Pancreas (tissue), 10 donors: ENCODE data around the gene SOX4. TPM values are rescaled to one million over a fixed set of nuclear protein-coding genes. Genes with fewer than 3 reads are reported as not detected.
"Not testable (repeated sequence)": the region's sequence is repeated elsewhere in the genome, so short reads cannot be mapped to it uniquely, and the experiment has no call there.

Experiments used
- ATAC-seq, 4 donors: fragments of 200-7000 bp; cut with Tn5 transposase; one replicate each; pipeline versions ENCODE4 v1.8.0 to v1.9.1; 2020; ENCODE audit warnings: mild to moderate bottlenecking in 4 of 4, moderate library complexity in 4 of 4
- DNase-seq, 6 donors: peaks; one replicate each; pipeline ENCODE4 v3.0.0-alpha.2; 2020
- FAIRE-seq: peaks from 2 replicates; lab custom pipeline; 2012; peaks lifted over from hg19 to GRCh38; lab: Jason Lieb, UNC
- H3K27ac ChIP-seq, 4 donors: fragments of 200-600 bp; sonication (generic); 1 replicate in 3 of 4; 2 replicates in 1 of 4; pipeline versions ENCODE4 v1.5.0 to v1.8.0; 2020
- H3K27me3 ChIP-seq, 4 donors: fragments of 200-600 bp; one replicate each; pipeline ENCODE4 v1.8.0; 2021
- H3K36me3 ChIP-seq, 3 donors: fragments of 200-600 bp; sonication (generic) in 1 of 3; one replicate each; pipeline versions ENCODE4 v1.5.0 to v1.8.0; 2020 to 2021
- H3K4me1 ChIP-seq, 3 donors: fragments of 200-600 bp; one replicate each; pipeline ENCODE4 v1.8.0; 2021
- H3K4me3 ChIP-seq, 4 donors: fragments of 200-600 bp; sonication (generic) in 2 of 4; one replicate each; pipeline versions ENCODE4 v1.5.0 to v1.8.0; 2020 to 2021
- H3K9me3 ChIP-seq, 4 donors: fragments of 200-600 bp; one replicate each; pipeline ENCODE4 v1.8.0; 2021
- CTCF ChIP-seq, 4 donors: fragments of 200-600 bp; sonication (generic) in 3 of 4; IDR thresholded peaks; one replicate each; pipeline versions ENCODE4 v1.5.0 to v1.8.0; 2021; ENCODE audit warnings: antibody characterized with exemption in 4 of 4
- WGBS, 2 donors: extraction: QIAGEN DNeasy Blood & Tissue Kit; methylation state at CpG; one replicate each; pipeline ENCODE4 v1.1.7; 2013; 5-methylcytosine and 5-hydroxymethylcytosine counted together
- intact Hi-C, 3 donors: fragments of 100-400 bp; cut with DNase I; formaldehyde crosslinking; loops; one replicate each; pipeline versions ENCODE4 v1.11.1 to v1.14.2; 2022
- polyA plus RNA-seq, 2 donors: library from polyadenylated mRNA; stranded (reverse); fragments of 200-250 nt; gene quantifications; one replicate each; pipeline ENCODE4 v1.2.3, GENCODE V29; 2013
- total RNA-seq, 6 donors: library from RNA; stranded (reverse); fragmentation: NEBNext Ultra II Directional in 4 of 6; extraction: Animal tissue kit (Norgen Biotek cat#: 25700) in 4 of 6; gene quantifications; one replicate each; pipeline versions ENCODE4 v1.2.1 to v1.2.4, GENCODE V29; 2021 to 2023
- donor health status: healthy with polysubstance abuse.
- donor health status: DM: no; HTN: no; CAD: no; lungs with moderate emphysema.
- donor health status: DM: no; HTN: no; CAD: no.
- donor health status: control.
- donor health status: control.
- donor health status: Bipolar disorder and iron deficiency.
- donor health status: DM: yes; HTN: yes; CAD: no.
- donor health status: DM: no; HTN: no; CAD: no.
- donor health status: DM: no; HTN: no; CAD: no.
- donor health status: DM: yes; HTN: yes; CAD: no.

The SOX4 gene
- total RNA-seq: 10 to 100 TPM in 5 of 6 donors, 1 to 10 TPM in 1; 9.7 to 61.9 (median 13.3) TPM
- 1 to 10 TPM; 4.7 to 8.7 TPM for polyA plus RNA-seq

GRCh38 chr6:21593412-21593926 is at the start of gene SOX4:
Gene SOX4 (plus strand): TSS chr6:21593751. CDS start chr6:21594535, 784 bp downstream.
- FAIRE-seq: peak; percentile 95
- intact Hi-C loops: loop anchor here in 1 of 3 donors (5.0 kb wide), 1 partner anchor 1026 kb away; no protein-coding TSS in a partner anchor
- H3K36me3 ChIP-seq: no peaks in the 10 kb centered on the region
- DNase-seq: peak; percentile 87 to 97 (median 92)
- peak within 1 kb of the TSS; percentile 62 to 74 (median 70) for H3K4me3 ChIP-seq
- H3K4me1 ChIP-seq: peaks cover 0 to 4% (median 3%) of the 10 kb centered on the region in 3 donors
- H3K27me3 ChIP-seq: no peaks in the 10 kb centered on the region
- 0% methylated on average over 19 of the region's 19 CpGs for WGBS, 2 donors
- no peak for TF ChIP-seq CTCF (IDR thresholded peaks at IDR 0.05)
- peak; percentile 69 to 79 (median 74) for ATAC-seq
- no peaks in the 10 kb centered on the region for H3K9me3 ChIP-seq
- peak within 1 kb of the TSS; percentile 77 to 95 (median 89) for H3K27ac ChIP-seq

- H3K9me3 ChIP-seq, H3K27ac ChIP-seq, H3K36me3 ChIP-seq, intact Hi-C loops, H3K4me3 ChIP-seq, ATAC-seq, H3K27me3 ChIP-seq, FAIRE-seq: not testable (repeated sequence)
- WGBS, 2 donors: 88 to 91% methylated on average over 11 to 27 of the region's 27 CpGs
- peaks cover 5 to 12% (median 9%) of the 10 kb centered on the region in 3 donors for H3K4me1 ChIP-seq
- DNase-seq: peak in 1 of 6 donors; percentile 50
Observed at GRCh38 chr6:21552286-21552685, 41.3 kb upstream of the SOX4 start.

- no peak for ATAC-seq
Observed at GRCh38 chr6:21554286-21554685, 39.3 kb upstream of the SOX4 start.

GRCh38 chr6:21555197-21555596 is 38.4 kb upstream of the SOX4 start:
- H3K9me3 ChIP-seq: no peaks in the 10 kb centered on the region
- DNase-seq: no peak
- H3K4me3 ChIP-seq: no peak overlapping the region
- ATAC-seq: no peak
- FAIRE-seq: no peak
- no peaks in the 10 kb centered on the region for H3K36me3 ChIP-seq
- peaks cover 9 to 18% (median 12%) of the 10 kb centered on the region in 3 donors for H3K4me1 ChIP-seq
- intact Hi-C loops: no loop called here
- H3K27ac ChIP-seq: no peak overlapping the region
- no peaks in the 10 kb centered on the region for H3K27me3 ChIP-seq
- 76 to 83% methylated on average over 5 of the region's 5 CpGs for WGBS, 2 donors
- no peak for TF ChIP-seq CTCF (IDR thresholded peaks at IDR 0.05)

More at GRCh38 chr6:21554286-21554685, 39.3 kb upstream of the SOX4 start:
- Histone ChIP-seq H3K9me3 (no peaks in the 10 kb centered on the region), H3K27me3 (no peaks in the 10 kb centered on the region), H3K27ac (no peak overlapping the region), H3K4me1 (peaks cover 9 to 18% (median 12%) of the 10 kb centered on the region in 3 donors), H3K4me3 (no peak overlapping the region), H3K36me3 (no peaks in the 10 kb centered on the region)
- 95 to 97% methylated on average over 5 of the region's 5 CpGs for WGBS, 2 donors
- TF ChIP-seq CTCF (IDR thresholded peaks at IDR 0.05): no peak
- intact Hi-C loops: no loop called here
- no peak for DNase-seq
- no peak for FAIRE-seq

- H3K36me3 ChIP-seq: no peaks in the 10 kb centered on the region
- ATAC-seq (peak in 2 of 4 donors; percentile 6 to 22), DNase-seq (no peak), FAIRE-seq (no peak)
- intact Hi-C loops: no loop called here
- no peaks in the 10 kb centered on the region for H3K27me3 ChIP-seq
- TF ChIP-seq CTCF (IDR thresholded peaks at IDR 0.05): no peak
- H3K4me1 ChIP-seq: peaks cover 9 to 18% (median 12%) of the 10 kb centered on the region in 3 donors
- WGBS, 2 donors: 59 to 62% methylated on average over 6 of the region's 6 CpGs
- H3K4me3 ChIP-seq: no peak overlapping the region
- H3K27ac ChIP-seq: peak overlapping the region in 1 of 4 donors; percentile 33
- no peaks in the 10 kb centered on the region for H3K9me3 ChIP-seq
Observed at GRCh38 chr6:21556511-21556910, 37.0 kb upstream of the SOX4 start.
